Measurements from ENCODE around the gene NDUFV2. TPM values are rescaled to one million over a fixed set of nuclear protein-coding genes. Genes with fewer than 3 reads are reported as not detected.

NDUFV2 gene
- total RNA-seq, 1 donor from 2014 or later = 224 TPM

- intact Hi-C loops (cut with micrococcal nuclease) = loop anchor here (1.0 to 5.0 kb wide), 2 partner anchors 218 to 361 kb away; partner anchors contain the start of genes RALBP1 and TWSG1
These were observed 13.5 kb downstream of the NDUFV2 start for GRCh38 chr18:9115984-9116383.

GRCh38 chr18:9117980-9118841 is 15.7 kb downstream of the NDUFV2 start:
- intact Hi-C loops (cut with micrococcal nuclease) = loop anchor here (1.0 to 5.0 kb wide), 5 partner anchors 16 to 359 kb away; partner anchors contain the start of genes ANKRD12, NDUFV2 and RALBP1

- intact Hi-C loops (cut with micrococcal nuclease) = no loop called here
These were observed 18.3 kb downstream of the NDUFV2 start for GRCh38 chr18:9120796-9121195.

DNA sequence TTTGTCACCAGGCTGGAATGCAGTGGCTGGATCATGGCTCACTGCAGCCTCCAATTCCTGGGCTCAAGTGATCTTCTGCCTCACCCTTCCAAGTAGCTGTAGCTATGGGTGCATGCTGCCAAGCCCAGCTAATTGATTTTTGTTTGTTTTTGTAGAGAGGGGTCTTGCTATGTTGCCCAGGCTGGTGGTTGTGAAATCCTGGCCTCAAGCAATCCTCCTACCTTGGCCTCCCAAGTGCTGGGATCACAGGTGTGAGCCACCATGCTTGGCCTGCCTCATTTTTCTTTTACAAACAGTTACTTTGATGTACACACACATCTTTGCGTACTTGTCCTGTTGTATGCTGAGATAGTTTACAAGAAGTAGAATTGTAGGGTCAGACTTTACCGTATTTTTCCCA is 21.0 kb downstream of the NDUFV2 start:
- intact Hi-C loops (cut with micrococcal nuclease) = no loop called here

DNA sequence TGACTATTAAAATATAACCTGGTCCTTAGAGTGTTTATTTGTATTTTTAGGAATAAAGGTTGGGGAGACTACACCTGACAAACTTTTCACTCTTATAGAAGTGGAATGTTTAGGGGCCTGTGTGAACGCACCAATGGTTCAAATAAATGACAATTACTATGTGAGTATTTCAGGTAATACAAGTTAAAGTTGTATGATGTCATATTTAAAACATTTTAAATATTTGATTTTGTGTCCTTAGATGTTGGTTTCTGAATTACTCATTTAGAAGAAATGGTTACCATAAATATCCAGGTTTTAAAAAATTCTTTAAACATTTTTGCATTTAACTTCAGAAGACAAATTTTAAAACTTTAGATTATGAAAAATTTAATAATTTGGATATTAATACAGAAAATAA is 22.3 kb downstream of the NDUFV2 start:
- intact Hi-C loops (cut with micrococcal nuclease) = no loop called here

GRCh38 chr18:9126337-9126736 is 23.8 kb downstream of the NDUFV2 start:
- intact Hi-C loops (cut with micrococcal nuclease) = no loop called here

GRCh38 chr18:9130195-9130594 is 27.7 kb downstream of the NDUFV2 start:
- intact Hi-C loops (cut with micrococcal nuclease) = no loop called here

DNA sequence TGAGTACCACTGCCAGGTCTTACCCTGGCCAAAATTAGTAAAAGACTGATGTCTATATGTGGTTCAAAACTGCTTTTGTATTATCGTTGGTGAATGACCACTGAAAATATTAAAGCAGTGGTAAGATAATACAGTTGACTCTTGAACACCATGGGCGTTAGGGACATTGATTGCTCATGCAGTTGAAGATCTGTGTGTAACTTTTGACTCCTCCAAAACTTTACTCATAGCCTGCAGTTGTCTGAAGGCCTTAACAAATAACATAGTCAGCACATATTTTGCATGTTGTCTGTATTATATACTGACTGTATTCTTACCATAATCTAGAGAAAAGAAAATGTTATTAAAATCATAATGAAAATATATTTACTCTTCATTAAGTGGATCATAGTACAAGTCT is 28.3 kb downstream of the NDUFV2 start:
- intact Hi-C loops (cut with micrococcal nuclease) = no loop called here

DNA sequence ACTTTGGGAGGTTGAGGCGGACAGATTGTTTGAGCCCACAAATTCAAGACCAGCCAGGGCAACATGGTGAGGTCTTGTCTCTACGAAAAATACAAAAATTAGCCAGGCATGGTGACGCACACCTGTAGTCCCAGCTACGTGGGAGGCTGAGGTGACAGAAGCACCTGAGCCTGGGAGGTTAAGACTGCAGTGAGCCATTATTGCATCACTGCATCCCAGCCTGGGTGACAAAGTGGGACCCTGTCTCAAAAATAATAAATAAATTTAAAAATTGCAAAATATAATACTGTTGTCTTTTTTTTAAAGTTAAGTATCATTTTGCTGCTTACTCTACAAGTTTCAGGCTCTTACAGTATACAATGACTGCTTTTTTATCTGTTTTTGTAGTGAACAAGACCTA is 30.1 kb downstream of the NDUFV2 start:
- intact Hi-C loops (cut with micrococcal nuclease) = no loop called here

GRCh38 chr18:9133225-9133624 is 30.7 kb downstream of the NDUFV2 start:
- intact Hi-C loops (cut with micrococcal nuclease) = no loop called here

DNA sequence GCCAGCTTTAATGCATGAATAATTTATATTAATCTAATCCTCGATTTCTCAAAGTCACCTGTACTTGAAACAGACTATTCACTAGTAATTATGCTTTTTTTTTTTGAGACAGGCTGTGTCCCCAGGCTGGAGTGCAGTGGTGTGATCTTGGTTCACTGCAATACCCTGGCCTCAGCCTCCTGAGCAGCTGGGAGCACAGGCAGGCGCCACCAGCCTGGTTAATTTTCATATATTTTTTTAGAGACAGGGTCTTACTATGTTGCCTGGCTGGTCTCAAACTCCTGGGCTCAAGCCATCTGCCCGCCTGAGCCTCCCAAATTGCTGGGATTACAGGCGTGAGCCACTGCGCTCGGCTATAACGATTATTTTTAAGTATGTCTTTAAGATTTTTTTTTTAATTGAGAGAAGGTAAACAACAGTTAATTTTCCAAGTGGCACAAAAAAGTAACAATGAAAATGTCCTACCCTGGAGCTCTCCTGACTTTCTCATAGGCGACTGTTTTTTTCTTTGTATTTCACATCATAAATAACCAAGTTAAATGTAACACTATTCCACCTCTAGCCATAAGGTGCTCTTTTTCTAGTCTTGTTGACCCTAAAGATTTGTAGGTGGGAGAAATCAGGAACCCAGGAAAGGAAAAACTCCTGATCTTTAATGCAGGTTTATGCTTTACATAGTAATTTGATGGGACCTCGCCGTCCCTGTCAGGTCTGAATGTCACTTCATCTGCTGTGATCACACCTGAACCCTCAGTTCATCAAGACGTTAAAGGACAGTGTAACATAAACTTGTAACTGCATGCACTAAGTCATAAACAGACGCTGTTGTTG is 32.8 kb downstream of the NDUFV2 start:
- intact Hi-C loops (cut with micrococcal nuclease) = loop anchor here (5.0 kb wide), 1 partner anchor 477 kb away; the partner anchor contains the start of gene PPP4R1

DNA sequence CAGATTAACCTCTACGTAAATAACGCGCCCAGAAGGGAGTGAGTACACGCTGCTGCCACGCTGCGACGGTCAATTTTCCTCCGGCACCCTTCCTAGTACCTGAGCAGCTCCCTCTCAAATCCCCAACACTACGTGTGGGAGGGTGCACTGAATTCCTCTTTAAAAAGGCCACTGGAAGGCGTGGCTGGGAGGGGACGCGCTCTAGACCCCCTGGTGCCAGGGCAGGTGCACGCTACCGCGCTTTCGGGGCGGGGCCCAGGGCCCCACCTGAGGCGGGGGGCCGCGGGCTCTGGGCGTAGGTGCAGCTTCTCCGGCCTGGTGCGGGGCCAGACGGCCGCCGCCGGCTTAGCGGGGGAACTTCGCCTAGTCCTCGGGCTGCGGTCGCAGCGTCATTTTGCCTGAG is 33.4 kb downstream of the NDUFV2 start:
- intact Hi-C loops (cut with micrococcal nuclease) = loop anchor here (1.0 to 5.0 kb wide), 7 partner anchors 12 to 525 kb away; partner anchors contain the start of genes NDUFV2, PPP4R1, RALBP1 and TWSG1

- intact Hi-C loops (cut with micrococcal nuclease) = loop anchor here (1.0 to 5.0 kb wide), 9 partner anchors 12 to 779 kb away; partner anchors contain the start of genes NDUFV2, PPP4R1, RALBP1 and TWSG1
These were observed 34.0 kb downstream of the NDUFV2 start, which contains the start of gene ANKRD12 for GRCh38 chr18:9136315-9137155. Gene ANKRD12 (plus strand): TSS chr18:9136781. CDS start chr18:9182433, 45,652 bp downstream.

- intact Hi-C loops (cut with micrococcal nuclease) = loop anchor here (1.0 to 5.0 kb wide), 4 partner anchors 64 to 778 kb away; partner anchors contain the start of gene PPP4R1
These were observed 34.9 kb downstream of the NDUFV2 start for GRCh38 chr18:9137168-9138066.

- intact Hi-C loops (cut with micrococcal nuclease) = loop anchor here (1.0 to 5.0 kb wide), 2 partner anchors 9 to 473 kb away; partner anchors contain the start of gene PPP4R1
These were observed 37.0 kb downstream of the NDUFV2 start for GRCh38 chr18:9139400-9140039.

GRCh38 chr18:9140381-9140780 is 37.9 kb downstream of the NDUFV2 start:
- intact Hi-C loops (cut with micrococcal nuclease) = loop anchor here (1.0 kb wide), 1 partner anchor 8 kb away; no protein-coding TSS in a partner anchor

GRCh38 chr18:9140984-9141383 is 38.5 kb downstream of the NDUFV2 start:
- intact Hi-C loops (cut with micrococcal nuclease) = loop anchor here (1.0 kb wide), 1 partner anchor 7 kb away; no protein-coding TSS in a partner anchor

DNA sequence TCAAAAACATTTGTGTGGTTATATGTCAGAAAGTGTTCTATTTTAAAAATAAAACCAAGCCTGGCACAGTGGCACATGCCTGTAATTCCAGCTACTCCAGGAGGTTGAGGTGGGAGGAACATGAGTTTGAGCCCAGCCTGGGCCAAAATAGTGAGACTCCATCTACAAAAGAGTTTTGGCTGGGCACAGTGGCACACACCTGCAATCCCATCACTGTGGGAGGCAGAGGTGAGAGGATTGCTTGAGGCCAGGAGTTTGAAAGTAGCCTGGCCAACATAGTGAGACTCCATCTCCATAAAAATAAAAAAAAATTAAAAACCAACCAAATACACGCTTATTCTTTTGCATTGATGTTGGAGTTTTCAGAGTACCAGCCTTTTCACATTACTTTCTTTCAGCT is 43.7 kb downstream of the NDUFV2 start:
- intact Hi-C loops (cut with micrococcal nuclease) = loop anchor here (2.0 kb wide), 1 partner anchor 441 kb away; the partner anchor contains the start of gene MTCL1

Data from T-helper 1 cell treated with Interleukin-12 subunit alpha and Interleukin-12 subunit beta and Interleukin-4 antibody, amounts not matched to agents 30 ng/mL and 1 ng/mL, for 36 hours (primary cell).